Nephron (organoid): ENCODE data around the gene HADH.

ENCODE experiments used
- H3K27ac Mint-ChIP-seq, 3 experiments: 2 replicates each; pipeline ENCODE4 v1.8.0; 2020; ENCODE audit warnings: mixed read lengths in 3 of 3, mild to moderate bottlenecking in 2 of 3, moderate library complexity in 1 of 3
- H3K27me3 Mint-ChIP-seq: 2 replicates; pipeline ENCODE4 v1.8.0; 2021; ENCODE audit warnings: low read depth, mild to moderate bottlenecking, moderate library complexity, mixed read lengths
- H3K36me3 Mint-ChIP-seq: 2 replicates; pipeline ENCODE4 v1.8.0; 2020; ENCODE audit warnings: low read depth, mixed read lengths
- H3K4me1 Mint-ChIP-seq: 2 replicates; pipeline ENCODE4 v1.8.0; 2020; ENCODE audit warnings: mixed read lengths
- H3K4me3 Mint-ChIP-seq, 3 experiments: 2 replicates each; pipeline ENCODE4 v1.8.0; 2020; ENCODE audit warnings: mild to moderate bottlenecking in 3 of 3, mixed read lengths in 3 of 3, moderate library complexity in 2 of 3
- H3K9me3 Mint-ChIP-seq: 2 replicates; pipeline ENCODE4 v1.8.0; 2020; ENCODE audit warnings: mixed read lengths
- CTCF ChIP-seq, 3 experiments: fragments of 200-600 bp; sonication (generic); IDR thresholded peaks; one replicate each; pipeline ENCODE4 v1.5.0; 2021; ENCODE audit warnings: antibody characterized with exemption in 3 of 3; ENCODE audit not compliant: unreplicated experiment in 3 of 3

The HADH gene

GRCh38 chr4:108018040-108018883 lies 28.6 kb downstream of the HADH start:
- H3K9me3 Mint-ChIP-seq: no peaks in the 10 kb centered on the region
- peaks cover 38% of the 10 kb centered on the region for H3K36me3 Mint-ChIP-seq
- H3K27ac Mint-ChIP-seq: no peak overlapping the region
- H3K27me3 Mint-ChIP-seq: no peaks in the 10 kb centered on the region
- no peaks in the 10 kb centered on the region for H3K4me1 Mint-ChIP-seq
- H3K4me3 Mint-ChIP-seq: no peak overlapping the region
- peak; percentile 79 to 83 (median 80) for TF ChIP-seq CTCF (IDR thresholded peaks at IDR 0.05; ENCODE audit: unreplicated experiment in 3 of 3)

- Mint-ChIP-seq H3K9me3 (no peaks in the 10 kb centered on the region), H3K27me3 (no peaks in the 10 kb centered on the region), H3K4me3 (no peak overlapping the region), H3K4me1 (no peaks in the 10 kb centered on the region), H3K27ac (no peak overlapping the region), H3K36me3 (peaks cover 39% of the 10 kb centered on the region)
- TF ChIP-seq CTCF (IDR thresholded peaks at IDR 0.05; ENCODE audit: unreplicated experiment in 3 of 3): no peak
Measured at GRCh38 chr4:108018884-108019187, 29.1 kb downstream of the HADH start.

- H3K36me3 Mint-ChIP-seq: peaks cover 55% of the 10 kb centered on the region
- H3K4me3 Mint-ChIP-seq: no peak overlapping the region
- no peak for TF ChIP-seq CTCF (IDR thresholded peaks at IDR 0.05; ENCODE audit: unreplicated experiment in 3 of 3)
- no peaks in the 10 kb centered on the region for H3K27me3 Mint-ChIP-seq
- no peaks in the 10 kb centered on the region for H3K4me1 Mint-ChIP-seq
- no peaks in the 10 kb centered on the region for H3K9me3 Mint-ChIP-seq
- peak overlapping the region; percentile 48 to 92 (median 59) for H3K27ac Mint-ChIP-seq
Measured at GRCh38 chr4:108024085-108024877, 34.6 kb downstream of the HADH start.

DNA sequence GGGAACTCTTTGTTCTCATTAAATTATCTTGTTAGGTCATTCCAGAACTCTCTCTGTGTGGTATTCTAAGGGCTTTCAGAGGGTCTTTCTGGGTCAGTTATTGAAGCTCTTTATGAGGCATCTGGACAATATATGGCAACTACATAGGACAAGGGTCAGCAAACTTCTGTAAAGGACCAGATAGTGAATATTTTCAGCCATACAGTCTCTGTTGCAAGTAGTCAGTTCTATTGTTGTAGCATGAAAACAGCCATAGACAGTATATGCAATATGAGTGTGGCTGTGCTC lies 35.1 kb downstream of the HADH start:
- peak overlapping the region; percentile 48 to 92 (median 59) for H3K27ac Mint-ChIP-seq
- TF ChIP-seq CTCF (IDR thresholded peaks at IDR 0.05; ENCODE audit: unreplicated experiment in 3 of 3): no peak
- H3K36me3 Mint-ChIP-seq: peaks cover 54% of the 10 kb centered on the region
- no peaks in the 10 kb centered on the region for H3K9me3 Mint-ChIP-seq
- H3K27me3 Mint-ChIP-seq: no peaks in the 10 kb centered on the region
- H3K4me3 Mint-ChIP-seq: no peak overlapping the region
- no peaks in the 10 kb centered on the region for H3K4me1 Mint-ChIP-seq

GRCh38 chr4:108029016-108029720 lies 39.5 kb downstream of the HADH start:
- no peak for TF ChIP-seq CTCF (IDR thresholded peaks at IDR 0.05; ENCODE audit: unreplicated experiment in 3 of 3)
- H3K4me1 Mint-ChIP-seq: peaks cover 5% of the 10 kb centered on the region
- H3K36me3 Mint-ChIP-seq: peaks cover 61% of the 10 kb centered on the region
- H3K4me3 Mint-ChIP-seq: no peak overlapping the region
- no peaks in the 10 kb centered on the region for H3K9me3 Mint-ChIP-seq
- no peaks in the 10 kb centered on the region for H3K27me3 Mint-ChIP-seq
- H3K27ac Mint-ChIP-seq: no peak overlapping the region
